HepG2 (cell line): Measurements from ENCODE around the gene COMMD1. TPM values are rescaled to one million over a fixed set of nuclear protein-coding genes. Genes with fewer than 3 reads are reported as not detected.

Experiments
- ATAC-seq: fragments of 200-7000 bp; cut with Tn5 transposase; 3 replicates; pipeline ENCODE4 v1.9.1; 2020; ENCODE audit warnings: mild to moderate bottlenecking, moderate library complexity
- BruUV-seq: library from RNA; stranded (reverse); fragments of 400-500 nt; replicated peaks from 2 replicates; lab custom pipeline; 2021; lab: Mats Ljungman, UMichigan
- CTCF ChIA-PET: fragments of 300-600 bp; formaldehyde crosslinking; extraction: SDS; loops from one replicate; lab custom pipeline; 2021; ENCODE audit warnings: low total read pairs, inconsistent platforms, low intra/inter-chr PET ratio; lab: Yijun Ruan, JAX
- POLR2A ChIA-PET: fragments of 350-600 bp; sonication (Branson Sonifier 250); formaldehyde crosslinking; loops from one replicate; lab custom pipeline; 2020; ENCODE audit warnings: antibody characterized with exemption, inconsistent platforms; lab: Yijun Ruan, JAX
- DNase-seq: peaks from one replicate; pipeline ENCODE4 v3.0.0-alpha.2; 2015; ENCODE audit warnings: low spot score
- FAIRE-seq: peaks from 3 replicates; lab custom pipeline; 2011; peaks lifted over from hg19 to GRCh38; lab: Jason Lieb, UNC
- H2AFZ ChIP-seq: one replicate; pipeline ENCODE4 v1.6.1; 2011; ENCODE audit warnings: low read length, inconsistent platforms
- H3K27ac ChIP-seq: fragments of 300-600 bp; 3 replicates; pipeline ENCODE4 v1.8.0; 2011; ENCODE audit warnings: mixed run types, mild to moderate bottlenecking, mixed read lengths, low read length, inconsistent platforms; ENCODE audit not compliant: insufficient read depth; ENCODE audit errors: extremely low read length
- H3K27me3 ChIP-seq, 2 experiments: fragments of 200-600 bp in 1 of 2; 2 replicates in 1 of 2; 3 replicates in 1 of 2; pipeline versions ENCODE4 v1.6.0 to v1.8.0; 2011; ENCODE audit warnings: low read length in 2 of 2, mild to moderate bottlenecking in 2 of 2, moderate library complexity in 2 of 2, inconsistent platforms in 1 of 2; ENCODE audit not compliant: insufficient read depth in 2 of 2, control insufficient read depth in 1 of 2
- H3K36me3 ChIP-seq, 2 experiments: fragments of 200-600 bp in 1 of 2; replicated peaks in 1 of 2; 2 replicates in 1 of 2; 3 replicates in 1 of 2; pipeline versions ENCODE4 v1.5.1 to v1.8.0; 2011; ENCODE audit warnings: low read length in 2 of 2, inconsistent platforms in 1 of 2; ENCODE audit not compliant: insufficient read depth in 2 of 2, control insufficient read depth in 1 of 2
- H3K4me1 ChIP-seq: 2 replicates; pipeline ENCODE4 v1.5.1; 2012; ENCODE audit warnings: low read length, inconsistent platforms; ENCODE audit not compliant: insufficient read depth
- H3K4me2 ChIP-seq: 2 replicates; pipeline ENCODE4 v1.6.0; 2011; ENCODE audit warnings: low read depth, low read length, inconsistent platforms
- H3K4me3 ChIP-seq, 3 experiments: fragments of 200-600 bp in 1 of 3; sonication (generic), shearing (Covaris generic) in 1 of 3; replicated peaks in 1 of 3; 2 replicates each; pipeline ENCODE4 v1.5.1; 2011 to 2016; ENCODE audit warnings: low read length in 3 of 3, inconsistent platforms in 2 of 3, low read depth in 2 of 3, mild to moderate bottlenecking in 2 of 3, control low read depth in 1 of 3, mixed read lengths in 1 of 3; ENCODE audit not compliant: insufficient read depth in 1 of 3
- H3K79me2 ChIP-seq: one replicate; pipeline ENCODE4 v1.6.1; 2011; ENCODE audit warnings: low read length, inconsistent platforms; ENCODE audit not compliant: insufficient read depth
- H3K9ac ChIP-seq: 2 replicates; pipeline ENCODE4 v1.6.0; 2011; ENCODE audit warnings: mild to moderate bottlenecking, low read depth, low read length, inconsistent platforms; ENCODE audit not compliant: insufficient read depth
- H3K9me3 ChIP-seq: 2 replicates; pipeline ENCODE4 v1.5.1; 2012; ENCODE audit warnings: mild to moderate bottlenecking, low read length
- H4K20me1 ChIP-seq: 2 replicates; pipeline ENCODE4 v1.6.0; 2011; ENCODE audit warnings: inconsistent platforms, mild to moderate bottlenecking, low read length, moderate library complexity; ENCODE audit not compliant: insufficient read depth
- MXD4 ChIP-seq: IDR thresholded peaks from 2 replicates; pipeline ENCODE4 v1.6.1; 2016; ENCODE audit warnings: mild to moderate bottlenecking, missing biosample characterization, missing genetic modification reagents
- REPIN1 ChIP-seq: sonication (generic); formaldehyde crosslinking; IDR thresholded peaks from 2 replicates; pipeline ENCODE4 v1.8.0; 2022; ENCODE audit warnings: missing genetic modification reagents, low read depth, mild to moderate bottlenecking, borderline replicate concordance
- TCF7 ChIP-seq: sonication (generic); IDR thresholded peaks from 2 replicates; pipeline ENCODE4 v1.6.1; 2016; ENCODE audit warnings: antibody characterized with exemption, low read depth
- ZEB1 ChIP-seq: IDR thresholded peaks from 2 replicates; pipeline ENCODE4 v1.6.1; 2012; ENCODE audit warnings: mild to moderate bottlenecking, low read depth, inconsistent platforms; ENCODE audit not compliant: insufficient replicate concordance
- ZNF281 ChIP-seq: sonication (generic); formaldehyde crosslinking; IDR thresholded peaks from 2 replicates; pipeline ENCODE4 v1.4.0; 2020; ENCODE audit warnings: missing genetic modification reagents, borderline replicate concordance
- WGBS: methylation state at CpG from one replicate; pipeline ENCODE4 v1.1.6; 2017; ENCODE audit warnings: low lambda C conversion rate; 5-methylcytosine and 5-hydroxymethylcytosine counted together
- in situ Hi-C: cut with HindIII; loops from 2 replicates; pipeline ENCODE4 v1.10.0; 2017; ENCODE audit warnings: low pct_unique_long_range_greater_than_20kb; ENCODE audit not compliant: extremely low pct_ligation_motif_present
- intact Hi-C: fragments of 100-400 bp; cut with micrococcal nuclease; formaldehyde crosslinking; loops from one replicate; pipeline ENCODE4 v1.10.0; 2022; ENCODE audit not compliant: unreplicated experiment
- polyA plus RNA-seq, 8 experiments: library from polyadenylated mRNA; depleted of rRNA in 3 of 8; stranded (reverse) in 7 of 8; unstranded in 1 of 8; fragments of >200 nt; fragmentation: Illumina TruSeq in 4 of 8; extraction: Trizol in 4 of 8; gene quantifications; 2 replicates each; pipeline versions ENCODE4 v1.2.1 to v1.2.3, GENCODE V29; 2011 to 2016; ENCODE audit warnings: low read depth in 4 of 8, missing spikeins in 1 of 8, mixed read lengths in 1 of 8; ENCODE audit not compliant: insufficient read depth in 1 of 8
- total RNA-seq, 5 experiments: library from RNA; depleted of rRNA; stranded (reverse); fragments of >200 nt; fragmentation: Illumina TruSeq; extraction: Trizol; gene quantifications; 2 replicates each; pipeline ENCODE4 v1.2.3, GENCODE V29; 2016; ENCODE audit warnings: low read depth in 1 of 5

Gene COMMD1
- total and polyA plus RNA-seq, 2 of the 13 experiments (the other 11 are each of a cell fraction or from before 2014, with no cell fraction given): 25.7 to 105 TPM

DNA sequence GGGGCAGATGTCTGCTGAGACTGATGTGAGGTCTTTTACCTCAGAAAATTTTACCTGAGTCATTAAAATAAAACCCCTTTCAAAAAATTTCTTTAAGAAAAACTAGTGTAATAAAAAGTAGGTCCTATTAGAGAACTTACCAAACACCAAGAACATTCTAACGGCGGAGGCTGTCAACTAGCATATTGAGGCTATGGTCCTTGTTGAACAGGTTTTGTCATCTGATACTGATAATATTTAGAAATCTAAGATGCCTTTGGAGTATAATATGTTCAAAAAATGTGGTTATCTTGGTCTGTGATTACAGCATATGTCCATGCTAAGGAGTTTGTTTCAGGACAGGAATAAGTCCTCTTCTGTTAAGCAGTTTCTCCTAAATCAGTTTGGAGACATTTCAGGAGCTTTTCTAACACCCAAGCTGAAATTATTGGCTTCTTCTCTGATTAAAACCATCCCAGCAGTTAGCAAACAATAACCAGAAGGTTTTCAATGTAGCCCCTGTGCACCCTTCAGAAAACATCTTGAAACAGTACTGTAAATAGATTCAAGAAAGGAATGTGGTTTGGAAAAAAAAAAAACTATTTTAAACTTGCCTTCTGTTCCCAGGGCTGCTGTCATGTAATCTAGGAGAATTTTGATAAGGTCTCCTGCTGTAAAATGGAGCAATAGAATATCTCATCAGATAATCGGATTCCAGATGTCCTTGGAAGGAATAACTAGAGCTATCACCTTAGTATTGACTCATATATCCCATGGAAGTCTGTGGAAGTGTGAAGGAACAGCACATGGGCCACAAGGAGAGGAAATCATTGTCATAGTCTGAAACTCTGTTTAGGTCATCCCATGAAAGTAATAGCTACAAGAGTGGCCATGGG, 231.7 kb downstream of the COMMD1 start (continued):
- TF ChIP-seq ZNF281: no peak

GRCh38 chr2:62140426-62141141, 235.1 kb downstream of the COMMD1 start:
- Histone ChIP-seq H2AFZ (no peak overlapping the region), H3K36me3 (0 out of 5 replicates have a peak, but pooled peaks cover 0 to 3% of the 10 kb centered on the region in 2 experiments), H3K27me3 (no peaks in the 10 kb centered on the region), H3K4me1 (peaks cover 6% of the 10 kb centered on the region), H4K20me1 (no peaks in the 10 kb centered on the region), H3K79me2 (no peaks in the 10 kb centered on the region), H3K4me2 (no peak overlapping the region), H3K27ac (no peak overlapping the region), H3K9ac (no peak overlapping the region), H3K9me3 (no peaks in the 10 kb centered on the region), H3K4me3 (no peak overlapping the region)
- intact Hi-C loops (no loop called here), in situ Hi-C loops (no loop called here)
- no peak for FAIRE-seq
- TF ChIP-seq TCF7: no peak
- no peak for TF ChIP-seq ZEB1
- TF ChIP-seq REPIN1: no peak
- TF ChIP-seq MXD4: no peak
- no peak for DNase-seq
- ChIA-PET CTCF (no interaction called here), POLR2A (no interaction called here)
- WGBS: 97% methylated on average over 5 of the region's 5 CpGs
- no peak for ATAC-seq
- no TSS peak for BruUV-seq
